ENCODE measurements around the gene POR.
"Not testable (repeated sequence)": the region's sequence is repeated elsewhere in the genome, so short reads cannot be mapped to it uniquely, and the experiment has no call there.

POR gene

DNA sequence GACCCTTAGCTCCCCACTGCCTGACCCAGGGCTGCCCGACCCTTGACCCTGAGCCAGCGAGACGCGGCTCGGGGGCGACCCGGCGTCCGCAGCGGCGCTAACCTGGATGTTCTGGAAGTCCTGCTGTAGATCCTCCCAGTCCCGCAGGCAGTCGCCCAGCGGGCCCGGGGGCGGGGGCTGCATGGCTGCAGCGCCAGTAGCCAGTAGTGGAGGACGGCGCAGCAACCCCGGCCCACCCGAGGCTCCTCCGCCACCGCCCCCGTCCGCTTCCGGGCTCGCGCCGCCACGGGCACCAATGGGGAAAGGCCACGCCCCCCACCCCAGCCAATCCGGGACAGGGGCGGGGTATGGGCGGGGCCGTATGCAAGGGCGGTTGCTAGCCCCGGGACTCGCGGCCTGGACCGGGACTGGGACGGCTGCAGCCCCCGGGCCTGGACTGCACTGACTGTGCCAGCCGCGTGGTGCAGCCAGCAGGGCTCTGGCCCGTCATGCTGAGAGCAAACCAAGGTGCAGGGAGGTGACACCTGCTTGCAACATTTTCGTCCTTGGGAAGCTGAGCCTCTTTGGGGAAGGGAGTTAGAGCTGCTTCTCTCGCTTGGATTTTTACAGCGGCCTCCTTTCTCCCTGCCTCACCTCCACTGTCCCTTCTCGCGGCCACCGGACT lies 79.6 kb downstream of the POR start, which contains the start of gene TMEM120A:
Gene TMEM120A (minus strand): TSS at position 208 of the 664 bp plus-strand sequence. CDS start 25 bp downstream, at position 183.
- DNase-seq, result peak; percentile 47

DNA sequence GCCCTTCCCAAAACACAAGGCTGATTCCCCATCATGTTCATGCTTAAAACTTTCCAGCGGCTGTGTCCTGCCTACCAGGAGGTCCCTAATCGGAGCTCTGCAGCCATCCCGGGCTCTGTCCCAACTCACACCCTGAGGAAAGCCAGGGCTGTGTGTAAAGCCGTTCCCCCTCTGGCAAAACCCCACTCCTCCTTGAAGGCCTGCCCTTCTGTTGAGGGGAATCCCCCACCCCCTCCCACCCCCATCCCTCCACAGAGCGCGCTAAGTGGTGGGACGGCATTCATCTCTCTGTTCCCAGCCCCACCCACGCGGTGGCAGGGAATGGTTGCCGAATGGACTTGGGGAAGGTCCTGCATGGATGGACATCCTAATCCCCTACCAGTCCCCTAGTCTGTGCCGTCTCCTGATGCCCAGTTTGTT lies 80.1 kb downstream of the POR start:
- no peak for DNase-seq

DNA sequence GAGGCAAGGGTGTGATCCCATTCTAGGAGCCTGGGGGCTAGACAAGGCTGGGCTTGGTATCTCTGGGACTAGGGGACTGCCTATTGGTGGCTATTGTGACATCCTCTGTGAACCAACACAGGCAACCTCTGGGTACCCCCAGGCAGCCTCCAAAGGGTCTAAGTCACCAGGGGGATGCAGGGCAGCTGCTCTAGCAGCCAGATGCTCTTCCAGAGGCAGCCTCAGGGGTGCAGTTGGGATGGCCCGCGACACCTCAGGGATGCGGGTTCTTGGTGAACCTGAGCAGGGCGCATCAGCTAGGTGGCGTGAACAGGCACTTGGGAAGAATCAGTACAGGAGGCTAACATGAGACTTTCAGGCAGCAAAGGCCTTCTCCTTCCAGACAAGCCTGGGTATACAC lies 81.0 kb downstream of the POR start:
- DNase-seq, result no peak

DNA sequence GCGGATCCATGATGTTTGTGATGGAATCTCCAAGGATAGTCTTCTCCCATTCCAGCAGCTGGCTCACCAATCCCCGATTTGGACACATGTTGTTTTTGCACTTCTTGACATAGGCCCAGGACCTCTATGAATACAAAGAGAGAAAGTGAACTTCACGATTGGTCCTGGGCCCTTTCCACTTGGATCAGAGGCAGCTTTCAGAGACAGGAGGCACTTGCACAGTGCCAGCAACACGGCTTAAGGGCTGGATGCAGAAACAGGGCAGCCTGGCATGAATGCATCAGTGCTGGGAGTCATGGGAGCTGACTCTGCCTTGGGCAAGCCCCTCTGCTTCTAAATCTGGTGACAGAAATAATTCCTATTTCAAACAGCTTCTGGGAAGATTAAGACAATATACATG lies 81.5 kb downstream of the POR start:
- DNase-seq, result no peak

DNA sequence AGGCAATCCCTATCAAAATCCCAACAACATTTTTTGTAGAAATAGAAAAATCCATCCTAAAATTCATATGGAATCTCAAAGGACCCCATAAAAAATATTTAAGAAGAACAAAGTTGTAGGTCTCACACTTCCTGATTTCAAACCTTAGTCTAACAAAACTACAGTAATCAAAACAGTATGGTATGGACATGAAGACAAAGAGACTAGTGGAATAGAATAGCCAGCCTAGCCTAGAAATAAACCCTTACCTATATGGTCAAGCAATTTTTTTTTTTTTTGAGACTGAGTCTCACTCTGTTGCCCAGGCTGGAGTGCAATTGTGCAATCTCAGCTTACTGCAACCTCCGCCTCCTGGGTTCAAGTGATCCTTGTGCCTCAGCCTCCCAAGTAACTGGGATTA lies 83.1 kb downstream of the POR start:
- DNase-seq, result no peak

DNA sequence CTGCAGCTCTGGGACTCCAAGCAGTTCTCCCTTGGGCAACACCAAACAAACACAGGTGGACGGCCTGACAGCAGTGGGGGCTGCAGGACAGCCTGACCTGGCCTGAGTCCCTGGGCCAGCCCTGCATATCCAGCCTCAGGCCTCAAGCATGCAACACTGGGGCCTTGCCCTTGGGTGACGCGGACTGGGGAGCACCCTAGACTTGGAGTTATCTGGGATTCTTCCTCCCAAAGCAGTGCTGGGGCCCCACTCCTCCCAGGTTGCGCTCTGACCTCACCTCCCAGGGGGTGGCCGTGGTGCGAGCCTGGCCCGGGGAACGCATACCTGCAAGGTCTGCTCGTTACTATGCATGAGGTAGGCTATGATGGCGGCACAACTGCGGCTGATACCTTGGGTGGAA lies 85.6 kb downstream of the POR start:
- no peak for DNase-seq

DNA sequence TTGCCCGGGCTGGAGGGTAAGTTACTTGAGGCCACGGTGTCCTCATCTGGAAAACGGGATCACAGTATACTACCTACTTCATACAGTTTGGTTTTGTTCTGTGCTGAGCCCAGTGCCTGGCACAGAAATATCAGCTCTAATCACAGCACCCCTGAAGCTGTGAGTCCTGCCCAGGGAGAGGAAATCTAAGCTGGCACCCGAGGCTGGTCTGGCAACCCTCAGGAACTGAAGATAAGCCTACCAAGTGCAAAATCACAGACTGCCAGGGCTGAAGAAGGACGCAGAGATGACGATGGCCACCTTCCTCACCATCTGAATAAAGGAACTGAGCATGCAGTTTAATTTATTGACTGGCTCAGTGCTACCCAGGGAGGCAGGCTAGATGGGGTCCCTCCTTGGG lies 87.2 kb downstream of the POR start:
- no peak for DNase-seq

DNA sequence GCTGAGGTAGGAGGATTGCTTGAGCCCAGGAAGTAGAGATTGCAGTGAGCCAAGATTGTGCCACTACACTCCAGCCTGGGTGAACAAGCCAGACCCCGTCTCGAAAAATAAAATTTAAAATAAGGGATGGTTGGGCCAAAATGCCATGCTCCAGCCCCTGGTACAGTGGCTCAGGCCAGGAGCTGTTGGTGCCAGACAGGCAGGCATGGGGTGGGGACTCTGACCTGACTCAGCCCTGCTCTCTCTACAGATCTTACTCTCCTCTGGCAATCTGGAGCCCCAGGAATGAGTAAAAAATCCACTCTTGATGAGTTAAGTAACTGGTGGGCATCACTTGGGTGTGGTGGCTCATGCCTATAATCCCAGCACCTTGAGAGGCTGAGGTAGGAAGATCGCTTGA lies 87.9 kb downstream of the POR start:
- no peak for DNase-seq

DNA sequence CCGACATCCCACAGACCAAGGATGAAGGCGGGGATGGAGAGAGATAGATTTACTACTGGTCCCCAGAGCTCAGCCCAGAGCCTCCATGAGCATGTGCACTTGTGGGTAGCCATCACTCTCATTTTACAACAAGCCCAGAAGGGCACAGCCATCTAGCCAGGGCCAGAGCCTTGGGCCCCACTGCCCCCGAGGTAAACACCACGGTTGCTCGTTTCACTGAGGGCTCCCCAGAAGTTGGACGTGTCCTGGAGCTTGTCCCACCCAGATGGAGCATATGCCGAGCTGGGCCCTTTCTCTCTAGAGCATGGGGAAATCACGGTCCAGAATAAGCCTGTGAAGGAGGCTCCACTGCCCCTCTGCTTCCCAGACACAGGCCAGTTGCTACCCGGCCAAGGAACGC lies 88.4 kb downstream of the POR start:
- no peak for DNase-seq

DNA sequence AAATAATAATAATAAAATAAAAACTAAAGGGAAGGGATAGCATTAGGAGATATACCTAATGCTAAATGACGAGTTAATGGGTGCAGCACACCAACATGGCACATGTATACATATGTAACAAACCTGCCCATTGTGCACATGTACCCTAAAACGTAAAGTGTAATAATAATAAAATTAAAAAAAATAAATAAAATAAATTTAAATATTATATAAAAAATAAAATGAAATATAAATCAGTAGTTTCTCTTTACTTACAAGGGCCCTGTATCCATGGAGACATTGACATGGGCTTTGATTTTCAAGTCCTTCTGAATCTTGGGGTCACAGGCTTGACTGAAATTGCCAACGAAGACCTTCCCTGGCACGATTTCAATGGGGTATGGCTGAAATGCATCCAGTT lies 90.0 kb downstream of the POR start:
- DNase-seq, result not testable (repeated sequence)

DNA sequence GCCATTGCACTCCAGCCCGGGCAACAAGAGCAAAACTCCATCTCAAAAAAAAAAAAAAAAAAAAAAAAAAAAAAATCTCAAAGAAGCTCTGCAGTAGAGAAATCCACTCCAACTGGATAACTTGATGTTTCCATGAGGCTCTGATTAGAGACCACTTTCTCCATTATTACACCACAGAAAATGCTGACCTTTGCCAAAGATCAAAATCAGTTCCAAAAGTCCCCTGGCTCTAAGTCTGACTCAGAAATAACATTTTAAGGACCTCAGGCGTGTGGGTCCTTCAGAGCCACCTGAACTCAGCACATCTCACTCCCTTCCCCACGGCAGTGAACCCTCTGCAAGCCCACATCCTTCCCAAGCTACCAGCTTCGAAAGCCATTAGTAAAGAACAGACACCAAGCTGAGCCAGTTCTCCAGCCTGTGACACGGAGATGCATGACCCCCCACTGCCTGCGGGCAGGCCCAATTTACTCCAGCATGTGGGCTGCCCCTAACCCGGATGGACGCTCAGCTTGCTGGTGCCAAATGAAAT lies 93.3 kb downstream of the POR start:
- DNase-seq, result no peak

DNA sequence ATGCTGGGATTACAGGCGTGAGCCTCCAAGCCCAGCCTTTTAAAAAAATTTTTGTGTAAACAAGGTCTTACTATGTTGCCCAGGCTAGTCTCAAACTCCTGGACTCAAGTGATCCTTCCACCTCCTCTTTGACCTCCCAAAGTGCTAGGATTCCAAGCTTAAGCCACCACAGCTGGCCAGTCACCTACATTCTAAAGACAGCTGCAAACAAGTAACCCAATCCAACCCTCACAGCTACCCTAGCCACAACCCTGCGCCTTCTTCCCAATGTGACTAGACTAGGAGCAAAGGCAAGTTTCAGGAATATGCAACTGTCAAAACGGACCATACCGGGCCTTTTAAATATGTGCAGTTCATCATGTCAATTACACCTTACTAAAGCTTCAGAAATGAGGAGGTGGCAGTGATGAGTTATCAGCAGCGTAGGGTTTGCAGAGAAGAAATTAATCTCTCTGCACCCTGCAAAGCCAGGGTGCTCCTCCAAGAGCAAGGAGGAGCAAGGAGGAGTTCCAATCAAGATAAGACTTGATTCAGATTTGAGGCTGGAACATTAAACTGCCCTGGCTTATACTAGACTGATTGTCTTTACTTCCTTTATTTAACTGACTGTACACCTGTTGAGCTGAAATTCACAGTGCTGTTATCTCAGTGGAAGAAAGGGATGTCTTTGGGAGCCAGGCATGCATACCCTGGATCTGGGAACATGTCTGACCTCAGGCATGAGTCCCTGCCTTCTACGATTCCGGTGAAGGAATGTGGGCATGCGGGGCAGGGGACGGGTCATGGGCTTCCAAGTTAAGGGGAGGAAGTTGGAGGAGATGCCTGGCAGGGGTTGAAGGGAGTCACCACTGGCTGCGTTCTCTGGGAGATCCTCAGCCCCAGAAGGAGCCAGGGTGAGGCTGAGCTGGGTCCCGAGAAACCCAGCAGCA lies 95.0 kb downstream of the POR start:
- no peak for DNase-seq

DNA sequence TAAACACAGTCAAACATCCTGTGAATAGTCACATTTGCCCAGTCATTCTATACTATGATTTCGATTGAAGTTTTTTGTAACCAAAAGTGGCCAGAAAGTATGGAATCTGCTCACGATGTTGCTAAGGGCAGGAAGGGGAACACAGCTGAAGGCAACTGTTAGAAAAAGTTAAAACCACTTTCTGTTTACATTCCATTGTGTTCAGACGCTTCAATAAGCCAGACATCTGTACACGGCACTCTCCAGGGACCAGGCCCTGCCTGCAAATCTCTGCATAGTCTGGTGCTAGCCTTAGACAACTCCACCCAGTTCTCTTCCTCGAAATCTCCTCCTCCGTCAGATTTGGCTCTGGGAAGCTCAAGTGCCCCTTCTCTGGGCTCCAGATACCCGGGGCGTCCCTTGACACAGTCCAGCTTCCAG lies 96.5 kb downstream of the POR start:
- DNase-seq, result no peak

DNA sequence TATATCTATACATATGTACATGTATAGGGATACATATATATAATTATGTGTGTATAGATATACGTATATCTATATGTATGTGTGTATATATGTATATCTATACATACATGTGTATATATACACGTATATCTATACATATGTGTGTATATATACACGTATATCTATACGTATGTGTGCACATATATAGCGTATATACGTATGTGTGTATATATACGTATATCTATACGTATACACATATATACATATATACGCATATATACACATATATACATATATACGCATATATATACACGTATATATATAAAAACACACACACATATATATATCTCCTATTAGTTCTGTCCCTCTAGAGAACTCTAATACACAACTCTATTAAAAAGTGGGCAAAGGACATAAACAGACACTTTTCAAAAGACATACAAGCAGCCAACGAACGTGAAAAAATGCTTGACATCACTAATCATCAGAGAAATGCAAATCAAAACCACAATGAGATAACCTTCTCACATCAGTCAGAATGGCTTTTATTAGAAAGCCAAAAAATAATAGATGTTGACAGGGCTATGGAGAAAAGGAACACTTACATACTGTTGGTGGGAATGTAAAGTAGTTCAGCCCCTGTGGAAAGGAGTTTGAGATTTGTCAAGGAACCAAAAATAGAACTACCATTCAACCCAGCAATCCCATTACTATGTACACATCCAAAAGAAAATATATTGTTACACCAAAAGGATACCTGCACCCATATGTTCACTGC lies 101.4 kb downstream of the POR start:
- DNase-seq, result no peak

DNA sequence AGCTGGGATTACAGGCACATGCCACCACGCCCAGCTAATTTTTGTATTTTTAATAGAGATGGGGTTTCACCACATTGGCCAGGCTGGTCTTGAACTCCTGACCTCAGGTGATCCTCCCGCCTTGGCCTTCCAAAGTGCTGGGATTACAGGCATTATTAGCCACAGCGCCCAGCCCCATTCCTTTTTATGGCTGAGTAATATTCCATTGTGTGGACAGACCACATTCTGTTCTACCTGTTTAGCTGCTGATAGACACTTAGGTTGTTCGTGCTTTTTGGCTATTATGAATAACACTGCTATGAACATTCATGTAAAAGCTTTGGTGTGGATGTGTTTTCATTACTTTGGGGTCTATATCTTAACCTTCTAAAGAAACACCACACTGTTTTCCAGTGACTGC lies 103.6 kb downstream of the POR start:
- DNase-seq, result not testable (repeated sequence)

DNA sequence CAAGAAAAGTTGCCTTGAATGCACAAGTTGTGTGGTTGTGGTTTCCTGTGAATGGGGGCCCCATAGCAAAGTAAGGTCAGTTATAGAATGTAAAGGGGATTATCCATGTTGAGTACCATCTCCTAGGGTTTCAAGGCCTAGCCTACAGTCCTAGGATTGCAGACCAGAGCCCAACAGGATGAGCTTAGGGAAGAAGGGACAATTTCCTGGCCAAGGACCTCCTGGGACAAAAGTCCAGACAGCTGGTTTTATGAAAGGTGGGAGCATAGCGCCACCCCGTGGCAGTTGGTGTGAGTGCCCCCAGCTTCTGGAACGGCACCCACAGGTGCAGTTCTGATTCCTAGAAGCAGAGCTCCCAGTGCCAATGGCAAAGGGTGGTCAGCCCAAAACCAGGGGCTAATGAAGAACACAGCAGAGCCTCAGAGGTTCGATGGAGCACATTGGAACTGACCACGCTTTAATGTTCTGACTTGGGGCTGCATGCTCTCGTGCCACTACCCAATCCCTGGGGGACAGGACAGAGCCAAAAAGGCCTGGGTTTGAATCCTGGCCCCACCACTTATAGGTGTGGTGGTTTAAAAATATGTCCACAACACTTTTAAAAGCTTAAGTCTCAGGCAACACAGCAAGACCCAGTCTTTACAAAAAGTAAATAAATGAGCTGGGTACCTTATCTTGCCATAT lies 105.2 kb downstream of the POR start:
- no peak for DNase-seq

DNA sequence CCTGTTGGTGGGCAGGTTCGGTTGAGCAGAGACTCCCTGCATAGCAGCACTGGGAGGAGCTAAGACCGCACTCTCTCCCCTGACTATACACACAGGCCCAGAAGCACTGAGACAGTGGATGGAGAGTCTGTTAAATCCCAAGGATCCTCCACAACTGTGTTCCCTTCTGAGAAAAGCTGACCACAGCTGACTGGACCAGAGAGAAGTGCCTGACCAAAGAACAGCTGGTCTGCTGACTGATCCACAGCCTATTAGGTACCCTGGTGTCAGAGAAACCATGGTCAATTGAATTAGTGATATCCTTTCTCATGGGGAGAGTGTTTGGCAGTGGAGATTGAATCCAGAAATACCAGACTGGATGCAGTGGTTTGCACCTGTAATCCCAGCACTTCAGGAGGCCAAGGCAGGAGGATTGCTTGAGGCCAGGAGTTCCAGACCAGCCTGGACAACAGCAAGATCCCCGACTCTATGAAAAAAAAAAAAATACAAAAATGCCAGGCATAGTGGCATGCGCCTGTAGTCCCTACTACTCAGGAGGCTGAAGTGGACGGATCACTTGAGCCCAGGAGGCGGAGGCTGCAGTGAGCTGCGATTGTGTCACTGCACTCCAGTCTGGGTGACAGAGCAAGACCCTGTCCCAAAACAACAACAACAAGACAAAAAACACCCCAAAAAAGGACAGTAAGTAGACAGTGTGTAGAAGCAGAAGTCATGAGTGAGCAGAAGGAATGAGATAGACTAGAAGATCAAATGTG lies 107.2 kb downstream of the POR start:
- DNase-seq, result no peak

DNA sequence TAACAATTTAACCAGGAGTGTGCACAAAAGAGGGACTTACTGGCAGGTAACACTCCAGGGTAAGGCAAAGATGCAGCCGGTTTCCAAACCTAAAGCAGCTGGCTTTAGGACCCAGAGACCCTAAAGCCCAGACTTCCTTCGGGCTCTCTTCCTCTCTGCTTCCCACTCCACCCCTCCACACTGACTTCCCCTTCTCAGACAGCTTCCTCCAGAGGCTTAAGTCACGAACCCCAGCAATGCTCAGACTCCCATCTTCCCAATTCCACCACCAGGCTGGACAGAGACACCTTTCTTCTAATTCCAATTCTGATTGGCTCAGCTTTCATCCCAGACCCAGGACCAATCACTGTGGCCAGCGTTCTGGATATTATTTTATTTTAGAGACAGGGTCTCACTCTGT lies 108.0 kb downstream of the POR start:
- DNase-seq, result no peak

DNA sequence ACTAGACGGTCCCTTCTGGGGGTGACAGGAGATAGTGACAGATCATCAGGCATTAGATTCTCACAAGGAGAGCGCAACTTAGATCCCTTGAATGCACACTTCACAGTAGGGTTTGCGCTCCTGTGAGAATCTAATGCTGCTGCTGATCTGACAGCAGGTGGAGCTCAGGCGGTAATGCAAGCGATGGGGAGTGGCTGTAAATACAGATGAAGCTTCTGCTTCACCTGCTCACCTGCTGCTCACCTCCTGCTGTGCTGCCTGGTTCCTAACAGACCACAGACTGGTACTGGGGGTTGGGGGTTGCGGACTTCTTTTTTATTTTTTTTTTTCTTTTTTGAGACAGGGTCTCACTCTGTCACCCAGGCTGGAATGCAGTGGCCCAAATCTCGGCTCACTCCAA lies 114.7 kb downstream of the POR start:
- not testable (repeated sequence) for DNase-seq

DNA sequence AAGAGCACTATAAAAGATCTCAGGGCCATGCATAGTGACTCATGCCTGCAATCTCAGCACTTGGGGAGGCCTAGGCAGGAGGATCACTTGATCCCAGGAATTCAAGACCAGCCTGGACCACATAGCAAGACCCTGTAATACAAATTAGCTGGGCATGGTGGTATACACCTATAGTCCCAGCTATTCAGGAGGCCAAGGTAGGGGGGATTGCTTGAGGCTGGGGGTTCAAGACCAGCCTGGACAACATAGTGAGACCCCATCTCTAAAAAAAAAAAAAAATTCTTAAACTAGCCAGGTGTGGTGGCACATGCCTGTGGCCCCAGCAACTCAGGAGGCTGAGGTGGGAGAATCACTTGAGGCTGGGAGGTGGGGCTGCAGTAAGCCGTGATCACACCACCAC lies 117.0 kb downstream of the POR start:
- DNase-seq, result no peak
